Middle frontal gyrus (tissue), 1 donor: ENCODE results near the gene FAM107B.
"Not testable (repeated sequence)": the region's sequence is repeated elsewhere in the genome, so short reads cannot be mapped to it uniquely, and the experiment has no call there.

Experiments
- DNase-seq: peaks from one replicate; pipeline ENCODE4 v3.0.0-alpha.2; 2015; ENCODE audit warnings: low spot score; ENCODE audit errors: extremely low spot score

FAM107B gene

DNA sequence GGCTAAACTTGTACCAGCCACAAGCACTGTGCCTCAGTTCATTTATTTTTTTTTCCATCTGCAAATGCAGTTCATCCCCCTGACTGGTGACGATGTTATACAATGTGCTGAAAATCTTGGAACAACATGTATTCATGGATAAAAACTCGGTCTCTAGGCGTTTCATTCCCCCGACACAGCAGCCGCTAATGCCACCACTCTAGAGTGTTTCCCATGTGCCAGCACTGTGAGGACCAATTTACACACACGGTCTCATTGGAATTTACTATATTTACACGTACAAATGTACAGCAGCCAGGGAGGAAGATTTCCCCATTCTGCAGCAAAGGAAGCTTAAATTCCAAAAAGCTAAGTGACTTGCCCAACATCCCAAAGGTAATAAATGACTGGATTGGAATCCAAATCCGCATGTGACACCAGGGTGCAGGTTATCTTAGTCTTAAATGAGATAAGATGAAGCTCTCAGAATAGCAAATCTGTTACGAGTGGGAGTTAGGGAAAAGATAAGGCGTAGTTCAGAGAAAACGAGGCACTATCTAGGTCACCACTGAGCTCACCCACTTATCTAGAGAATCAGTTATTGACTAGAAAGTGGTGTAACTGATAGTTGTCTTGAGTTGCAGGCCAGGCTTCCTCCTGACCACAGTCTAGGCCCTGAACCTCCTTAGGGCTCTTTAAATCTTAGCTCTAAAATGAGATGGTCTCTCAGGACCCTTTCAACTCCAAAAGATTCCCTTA is 36.7 kb downstream of the FAM107B start:
- DNase-seq = no peak

DNA sequence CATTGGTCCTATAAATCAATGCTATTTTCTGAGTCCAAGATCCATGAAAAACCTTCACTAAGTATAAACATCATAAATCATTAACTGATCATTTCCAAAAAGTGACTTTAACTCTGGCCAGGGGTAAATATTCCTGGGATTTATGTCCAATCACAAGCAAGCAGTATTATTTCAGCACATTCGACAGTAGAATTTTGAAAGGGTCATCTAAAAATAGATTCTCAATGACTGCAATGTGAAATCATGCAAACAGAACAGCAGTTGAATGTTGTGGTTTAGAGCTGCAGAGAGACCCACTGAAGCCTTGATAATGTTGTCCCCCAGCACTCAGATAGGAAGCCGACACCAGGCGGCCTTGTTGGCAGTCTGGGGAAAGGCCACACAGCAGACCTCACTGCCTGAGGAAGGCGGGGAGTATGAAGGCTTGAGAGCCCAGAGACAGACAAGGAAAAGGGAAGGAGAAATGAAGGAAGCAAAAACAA is 38.1 kb downstream of the FAM107B start:
- DNase-seq = no peak

DNA sequence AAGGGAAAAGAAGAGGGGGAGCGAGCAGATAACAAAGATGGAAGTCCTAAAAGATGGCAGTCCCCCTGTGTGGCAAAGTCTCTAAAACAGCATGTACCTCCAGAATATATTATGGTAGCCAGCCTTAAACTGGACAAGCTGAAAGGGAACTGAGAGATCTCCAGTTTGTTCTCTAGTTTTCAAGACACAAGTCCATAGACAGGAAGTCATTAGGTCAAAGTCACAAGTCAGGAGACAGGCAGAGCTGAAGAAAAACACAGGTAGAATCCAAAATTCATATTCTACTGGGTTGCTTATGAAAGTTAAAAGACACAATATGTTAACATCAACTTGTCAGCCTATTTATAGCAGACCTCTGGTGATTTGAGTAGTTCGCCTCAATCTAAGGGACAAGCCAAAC is 38.7 kb downstream of the FAM107B start:
- no peak for DNase-seq

DNA sequence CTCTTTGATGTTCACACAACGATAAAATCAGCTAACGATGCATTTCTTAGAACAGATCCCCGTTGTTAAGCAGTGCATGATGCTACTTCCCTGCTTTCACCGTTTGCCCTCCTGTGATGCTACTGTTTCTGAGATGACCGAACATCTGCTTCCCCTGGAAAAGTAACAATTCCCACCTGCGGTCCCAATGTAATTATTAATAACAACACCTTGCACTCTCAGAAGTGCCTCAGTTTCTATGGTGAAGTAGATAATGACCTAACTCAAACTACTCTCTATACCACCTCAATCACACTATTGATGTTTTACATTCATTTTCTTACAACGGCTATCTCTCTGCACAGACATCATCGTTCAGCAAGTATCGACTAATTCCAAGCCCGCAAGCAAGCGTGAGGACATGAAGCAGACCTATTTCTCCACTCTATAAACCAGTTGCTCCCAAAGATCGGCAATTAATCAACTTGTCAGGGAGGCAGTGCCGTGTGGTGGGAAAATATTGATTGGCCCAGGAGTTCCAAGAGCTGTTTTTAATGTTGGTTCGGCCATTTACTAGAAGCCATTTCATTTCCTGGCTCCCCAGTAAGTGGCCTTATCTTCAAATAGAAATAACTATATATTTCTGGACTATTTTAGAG is 42.7 kb downstream of the FAM107B start:
- DNase-seq = no peak

DNA sequence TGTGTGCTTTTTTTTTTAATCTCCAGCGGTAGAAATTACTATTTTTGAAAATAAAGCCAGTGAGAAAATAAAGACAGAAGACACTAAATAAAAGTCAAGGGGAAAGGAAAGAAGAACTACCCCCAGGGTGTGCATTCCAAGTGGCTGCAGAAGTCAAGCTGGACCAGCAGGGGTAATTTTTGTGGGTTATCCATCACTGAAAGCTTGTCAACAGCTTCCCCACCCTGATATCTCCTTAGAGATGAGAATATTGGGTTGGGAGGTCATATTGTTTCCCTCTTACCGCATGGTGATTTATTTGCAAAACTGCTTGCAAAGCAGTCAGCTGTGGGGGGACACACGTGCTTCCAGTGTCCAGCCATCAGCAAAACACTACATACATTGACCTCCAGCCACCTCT is 46.4 kb downstream of the FAM107B start:
- DNase-seq = no peak

DNA sequence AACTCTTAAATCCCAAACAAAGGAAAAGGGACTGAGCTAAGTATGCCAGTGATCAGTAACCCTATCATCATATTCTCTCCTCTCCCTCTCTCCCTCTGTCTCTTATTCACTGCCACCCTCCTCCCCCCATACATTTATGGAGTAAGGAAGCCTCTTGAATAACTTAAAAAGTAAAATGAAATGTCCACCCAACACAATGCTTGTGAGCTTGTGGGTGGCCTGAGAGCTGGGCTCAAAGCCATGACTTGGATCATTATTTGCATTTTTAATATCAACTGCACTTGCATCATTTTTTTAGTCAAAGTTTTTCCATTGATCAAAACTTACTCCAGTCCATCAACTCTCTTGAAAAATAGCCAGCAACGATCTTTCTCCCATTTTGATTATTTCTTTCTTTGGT is 46.8 kb downstream of the FAM107B start:
- no peak for DNase-seq

DNA sequence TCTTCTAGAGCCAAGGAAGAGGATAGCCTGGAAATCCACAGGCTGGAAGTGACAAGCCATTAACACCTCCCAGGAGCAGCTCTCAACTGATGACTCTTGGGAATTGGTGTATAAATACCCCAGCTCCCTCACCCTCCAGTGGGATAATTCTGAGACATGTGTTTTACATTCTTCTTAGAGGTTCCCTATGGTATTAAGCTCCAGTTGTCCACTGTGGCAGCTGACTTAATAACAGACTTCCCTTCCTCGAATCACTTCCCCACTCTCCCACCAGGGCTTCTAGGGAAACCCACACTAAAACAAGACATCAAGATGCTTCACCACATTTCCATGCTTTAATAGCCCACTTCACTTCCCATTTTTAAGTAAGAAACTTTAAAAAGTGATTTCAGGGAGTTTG is 47.2 kb downstream of the FAM107B start:
- DNase-seq = no peak

DNA sequence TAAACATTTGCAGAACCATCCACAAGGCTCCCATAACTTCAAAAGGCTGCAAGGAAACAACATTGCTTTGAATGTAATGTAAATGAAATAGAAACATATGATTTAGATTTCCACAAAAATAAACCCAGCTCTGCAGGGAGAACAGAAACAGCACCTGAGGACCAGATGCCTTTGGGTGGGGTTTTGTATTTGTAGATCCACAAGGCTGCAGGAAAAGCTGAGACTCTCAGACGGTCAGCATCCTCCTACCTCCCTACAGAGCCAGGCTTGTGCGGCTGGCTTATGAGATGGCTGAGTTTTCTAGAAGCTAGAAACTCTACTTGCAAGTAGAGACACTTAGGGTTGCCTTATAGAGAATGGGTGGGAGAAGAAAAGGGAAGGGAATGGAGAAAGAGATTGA is 49.8 kb downstream of the FAM107B start:
- DNase-seq = no peak

DNA sequence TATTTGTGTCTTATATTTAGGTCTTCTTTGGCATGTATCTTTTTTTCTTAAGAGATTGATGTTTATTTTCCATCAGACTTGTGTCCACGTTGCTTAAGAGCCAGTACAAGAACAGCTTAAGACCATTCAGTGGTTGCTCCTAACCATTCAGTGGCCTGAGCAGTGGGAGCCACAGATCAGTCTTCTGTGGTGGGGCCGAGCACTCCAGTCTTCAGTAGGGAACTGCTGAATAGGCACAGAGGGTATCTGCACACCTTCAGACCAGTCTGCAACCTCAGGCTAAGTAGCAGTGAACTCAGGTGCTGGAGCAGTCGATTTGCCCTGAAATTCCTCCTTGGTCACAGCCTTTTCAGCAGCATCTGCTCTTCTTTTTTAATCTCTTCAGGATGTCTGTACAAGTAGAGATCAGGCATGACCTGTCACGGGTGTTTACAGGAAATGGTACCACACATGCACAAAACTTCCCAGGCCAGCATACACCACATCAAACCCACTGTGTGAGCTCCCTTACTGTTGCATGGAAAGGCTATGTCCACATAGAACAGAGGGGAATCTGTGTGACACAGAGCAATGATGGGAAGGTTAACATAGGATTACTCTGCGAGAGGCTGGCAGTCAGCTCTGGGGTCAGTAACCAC is 51.5 kb downstream of the FAM107B start:
- DNase-seq = no peak

DNA sequence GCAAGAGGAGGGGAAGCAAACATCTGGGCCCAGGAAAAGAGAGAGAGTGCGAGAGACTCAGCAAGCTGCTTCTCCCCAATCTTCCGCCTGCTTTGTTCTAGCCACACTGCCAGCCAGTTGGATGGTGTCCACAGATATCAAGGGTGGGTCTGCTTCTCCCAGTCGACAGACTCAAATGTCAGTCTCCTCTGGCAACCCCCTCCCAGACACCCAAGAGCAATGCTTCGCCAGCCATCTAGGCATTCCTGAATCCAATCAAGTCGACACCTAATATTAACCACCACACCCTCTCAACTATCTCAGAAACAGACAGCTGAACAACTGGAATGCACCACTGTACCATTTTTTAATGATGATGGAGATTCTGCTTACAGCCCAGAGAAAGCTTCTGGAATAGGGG is 57.1 kb downstream of the FAM107B start:
- no peak for DNase-seq

DNA sequence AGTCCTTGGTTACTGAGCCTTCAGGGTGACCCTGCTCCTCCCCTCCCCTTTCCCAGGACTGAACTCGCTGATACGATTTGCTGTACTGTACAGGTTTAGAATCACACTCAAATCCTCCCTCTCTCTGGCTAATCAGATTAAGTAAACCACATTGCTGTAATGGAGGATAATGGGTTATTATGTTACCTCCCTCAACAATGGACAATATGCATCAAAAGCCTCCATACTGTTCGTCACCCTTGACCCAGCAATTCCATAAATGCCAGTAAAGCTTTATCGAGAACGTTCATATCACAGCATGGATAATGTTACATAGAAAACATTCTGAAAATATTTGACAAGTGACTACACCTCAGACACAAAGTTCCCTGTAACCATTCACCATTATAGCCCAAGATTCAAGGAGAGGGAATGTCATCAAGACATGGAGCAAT is 61.7 kb downstream of the FAM107B start:
- no peak for DNase-seq

DNA sequence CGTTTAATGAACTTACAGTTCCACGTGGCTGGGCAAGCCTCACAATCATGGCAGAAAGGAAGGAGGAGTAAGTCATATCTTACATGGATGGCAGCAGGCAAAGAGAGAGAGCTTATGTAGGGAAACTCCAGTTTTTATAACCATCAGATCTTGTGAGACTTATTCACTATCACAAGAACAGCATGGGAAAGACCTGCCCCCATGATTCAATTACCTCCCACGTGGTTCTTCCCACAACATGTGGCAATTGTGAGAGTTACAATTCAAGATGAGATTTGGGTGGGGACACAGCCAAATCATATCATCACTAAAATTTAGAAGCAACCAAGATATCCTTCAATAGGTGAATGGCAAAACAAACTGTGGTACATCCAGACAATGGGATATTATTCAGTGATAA is 65.4 kb downstream of the FAM107B start:
- not testable (repeated sequence) for DNase-seq

DNA sequence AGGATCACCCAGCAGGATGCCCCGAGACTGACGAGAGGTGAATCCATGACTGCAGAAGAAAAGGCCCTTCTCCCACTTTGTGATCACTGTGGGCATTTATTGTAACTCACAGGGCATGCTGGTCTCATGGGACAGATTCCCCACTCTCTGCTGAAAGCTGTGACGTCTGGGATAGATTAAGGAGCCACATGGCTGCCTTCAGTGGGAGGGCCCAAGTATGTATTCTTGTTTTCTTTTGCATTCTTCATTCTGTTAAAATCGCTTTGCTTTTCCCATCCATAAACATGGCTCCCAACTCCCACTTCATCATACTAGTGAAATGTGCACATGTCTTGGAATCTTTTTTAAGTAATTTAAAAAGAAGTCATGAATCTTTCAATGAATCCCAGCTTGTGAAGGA is 67.2 kb downstream of the FAM107B start:
- DNase-seq = no peak

DNA sequence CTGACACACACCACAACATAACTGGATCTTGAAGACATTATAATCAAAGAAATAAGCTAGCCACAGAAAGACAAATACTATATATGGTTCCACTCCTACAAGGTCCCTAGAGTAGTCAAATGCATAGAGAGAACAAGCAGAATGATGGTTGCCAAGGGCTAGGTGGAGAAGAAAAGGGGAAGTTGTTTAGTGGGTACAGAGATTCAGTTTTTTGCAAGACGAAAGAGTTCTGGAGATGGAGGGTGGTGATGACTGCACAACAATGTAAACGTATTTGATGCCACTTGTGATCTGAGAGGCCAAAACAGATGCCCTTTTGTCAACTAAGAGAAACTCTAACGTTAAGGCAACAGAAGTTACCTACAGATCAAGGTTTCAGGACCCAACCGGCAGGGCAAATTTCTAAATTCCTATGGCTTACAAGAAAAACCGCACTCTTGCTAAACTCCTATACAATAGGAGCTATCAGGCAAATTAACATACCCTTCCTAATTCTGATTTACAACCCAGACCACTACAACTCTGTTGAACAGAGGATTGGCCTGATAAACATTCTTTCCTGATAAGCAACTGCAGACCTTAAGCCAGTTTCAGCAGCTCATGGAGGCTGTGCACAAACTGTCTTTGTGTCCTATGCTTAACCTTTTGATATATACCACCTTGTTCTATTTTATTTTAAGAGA is 69.0 kb downstream of the FAM107B start:
- no peak for DNase-seq

DNA sequence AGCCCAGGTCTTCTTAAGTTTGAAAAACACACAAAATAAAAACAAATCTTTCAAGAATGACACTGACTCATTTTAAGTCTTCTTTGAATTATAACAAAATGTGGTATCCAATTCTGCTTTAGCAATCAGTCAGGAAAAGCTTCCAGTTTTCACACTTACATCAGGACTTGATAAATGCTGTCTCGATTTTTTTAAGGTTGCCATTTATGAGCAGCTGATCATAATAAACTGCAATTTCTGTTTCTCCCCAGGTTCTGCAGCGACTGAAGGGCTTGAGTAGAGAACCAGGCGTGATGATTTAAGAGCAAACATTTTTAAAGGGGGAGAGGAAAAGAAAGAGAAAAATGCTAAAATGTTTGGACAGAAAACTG is 71.1 kb downstream of the FAM107B start:
- no peak for DNase-seq

DNA sequence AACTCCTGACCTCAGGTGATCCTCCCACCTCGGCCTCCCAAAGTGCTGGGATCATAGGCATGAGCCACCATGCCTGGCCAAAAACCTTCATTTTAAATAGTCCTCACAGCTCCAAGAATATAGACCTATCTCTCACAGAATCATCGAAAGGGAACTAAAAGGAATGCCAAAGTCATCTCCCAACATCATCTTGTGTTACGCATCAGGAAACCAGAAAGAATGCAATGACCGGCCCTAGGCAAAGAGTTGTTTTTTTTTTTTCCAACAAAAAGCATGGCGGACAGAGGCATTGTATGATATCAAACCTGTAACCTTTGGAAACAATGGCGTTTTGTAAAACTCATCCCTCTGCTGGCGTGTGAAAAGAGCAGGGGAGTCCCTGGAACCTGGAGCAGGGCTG is 73.2 kb downstream of the FAM107B start:
- DNase-seq = no peak

DNA sequence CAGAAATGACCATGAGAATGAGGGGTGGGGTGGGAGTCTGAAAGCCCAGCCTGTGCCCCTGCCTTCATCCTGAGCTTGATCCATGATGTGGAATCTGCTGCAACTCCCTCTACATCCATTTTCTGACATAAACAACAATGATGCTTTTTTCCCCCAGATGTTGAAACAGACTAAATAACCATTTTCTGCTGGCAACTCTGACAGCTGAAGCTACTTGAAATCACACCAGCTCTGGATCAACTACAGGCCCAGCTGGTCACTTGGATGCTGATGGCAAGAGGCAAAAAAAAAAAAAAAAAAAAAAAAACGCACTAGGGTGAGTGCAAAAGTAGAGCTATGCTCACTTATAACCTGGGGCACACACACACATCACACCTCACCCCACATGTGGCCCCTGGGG is 74.2 kb downstream of the FAM107B start:
- DNase-seq = no peak

DNA sequence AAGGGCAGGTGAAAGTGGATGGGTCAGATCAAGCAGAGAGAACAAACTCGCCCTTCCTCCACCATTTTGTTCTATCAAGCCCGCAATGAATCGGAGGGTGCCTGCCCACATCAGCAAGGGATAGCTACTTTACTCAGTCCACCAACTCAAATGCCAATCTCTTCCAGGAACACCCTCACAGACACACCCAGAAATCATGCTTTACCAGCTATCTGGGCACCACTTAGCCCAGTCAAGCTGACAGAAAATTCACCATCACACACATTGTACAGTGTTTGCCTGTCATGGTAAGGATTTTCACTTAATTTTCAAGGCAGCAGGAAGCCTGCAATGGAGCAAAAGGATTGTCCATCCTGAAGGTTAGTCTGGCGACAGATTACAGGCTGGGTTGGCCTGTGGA is 75.2 kb downstream of the FAM107B start:
- no peak for DNase-seq

DNA sequence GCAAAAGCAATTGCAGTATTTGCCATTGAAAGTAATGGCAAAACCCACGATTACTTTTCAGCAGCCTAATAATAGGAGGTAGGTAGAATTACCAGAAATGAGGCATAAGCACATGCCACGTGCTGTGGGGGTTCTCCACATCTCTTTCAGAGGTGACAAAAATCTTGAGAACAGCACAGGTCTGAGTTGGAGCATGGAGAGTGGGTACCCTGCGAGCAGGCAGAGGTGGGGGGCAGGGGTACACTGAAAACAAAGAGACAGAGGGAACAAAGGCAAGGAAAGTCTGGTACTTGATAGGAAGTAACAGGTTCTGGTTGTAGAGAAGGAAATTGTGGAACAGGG is 75.9 kb downstream of the FAM107B start:
- DNase-seq = no peak

DNA sequence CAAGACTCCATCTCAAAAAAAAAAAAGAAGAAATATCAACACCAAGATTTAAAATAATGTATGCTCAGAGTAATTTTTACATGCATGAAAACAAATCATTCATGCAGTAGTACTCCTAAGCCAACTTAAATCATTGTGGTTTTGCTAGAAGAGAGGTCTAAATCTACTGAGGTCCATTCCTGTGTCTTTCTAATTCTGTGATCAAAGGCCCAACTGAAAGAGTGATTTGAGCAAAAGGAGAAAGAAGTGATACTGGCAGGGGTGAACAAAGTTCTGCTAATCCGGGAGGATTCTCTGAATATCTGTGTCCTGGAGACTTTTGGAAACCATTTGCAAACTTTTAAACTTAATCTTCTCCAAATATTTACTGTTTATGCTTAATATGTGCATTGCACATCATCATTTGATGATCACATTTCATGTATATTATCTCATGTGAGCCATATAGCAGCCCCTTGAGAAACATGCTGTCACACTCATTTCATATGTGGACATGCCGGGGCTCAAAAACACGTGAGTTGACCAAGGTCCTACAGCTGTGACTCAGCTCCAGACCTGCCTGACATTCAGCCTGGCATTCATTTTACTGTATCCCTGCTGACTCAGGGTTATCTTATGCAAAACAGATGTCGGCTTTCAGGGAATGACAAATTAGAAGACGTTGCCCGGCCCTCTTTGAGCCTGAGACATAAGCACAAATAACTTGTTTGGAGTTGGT is 76.4 kb downstream of the FAM107B start:
- DNase-seq = no peak

DNA sequence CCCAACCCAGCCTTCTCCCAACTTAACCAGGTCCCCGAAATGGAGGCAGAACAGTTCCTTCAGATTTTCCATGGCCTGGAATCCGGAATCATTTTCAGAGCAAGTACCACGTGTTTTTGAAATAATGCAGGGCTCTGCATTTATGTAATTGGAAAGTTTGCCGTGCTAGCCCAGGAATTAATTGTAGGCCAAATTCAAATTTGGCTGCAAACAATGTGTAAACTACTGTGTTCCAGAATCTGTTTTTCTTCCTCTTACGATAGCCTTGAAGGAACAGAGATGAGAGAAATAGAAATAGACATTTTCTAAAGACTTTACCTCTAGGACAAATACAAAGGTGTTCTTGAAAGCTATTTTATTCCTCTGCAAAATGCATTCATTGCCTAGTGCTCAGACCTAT is 77.4 kb downstream of the FAM107B start:
- DNase-seq = no peak

DNA sequence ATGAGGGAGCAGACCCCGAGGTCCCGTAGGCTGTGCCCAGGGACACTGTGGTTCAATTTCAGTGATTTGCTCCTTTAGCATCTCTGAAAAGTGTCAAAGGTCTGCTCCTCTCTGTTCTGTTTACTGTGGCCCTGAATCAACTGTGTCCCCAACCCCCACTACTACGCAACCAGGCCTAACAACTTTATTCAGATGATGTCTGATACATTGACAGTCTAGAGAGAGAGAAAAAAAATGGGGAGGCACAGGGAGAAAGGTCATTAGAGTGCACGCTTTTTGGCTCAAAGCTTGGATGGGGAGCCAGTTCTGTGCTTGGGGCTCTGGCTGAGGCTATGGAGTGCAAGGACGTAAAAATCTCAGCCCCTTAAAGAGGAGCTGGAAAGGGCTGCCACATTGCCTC is 77.9 kb downstream of the FAM107B start:
- no peak for DNase-seq
